ENCODE measurements around the gene SENP8.
"Not testable (repeated sequence)": the region's sequence is repeated elsewhere in the genome, so short reads cannot be mapped to it uniquely, and the experiment has no call there.

Gene SENP8

DNA sequence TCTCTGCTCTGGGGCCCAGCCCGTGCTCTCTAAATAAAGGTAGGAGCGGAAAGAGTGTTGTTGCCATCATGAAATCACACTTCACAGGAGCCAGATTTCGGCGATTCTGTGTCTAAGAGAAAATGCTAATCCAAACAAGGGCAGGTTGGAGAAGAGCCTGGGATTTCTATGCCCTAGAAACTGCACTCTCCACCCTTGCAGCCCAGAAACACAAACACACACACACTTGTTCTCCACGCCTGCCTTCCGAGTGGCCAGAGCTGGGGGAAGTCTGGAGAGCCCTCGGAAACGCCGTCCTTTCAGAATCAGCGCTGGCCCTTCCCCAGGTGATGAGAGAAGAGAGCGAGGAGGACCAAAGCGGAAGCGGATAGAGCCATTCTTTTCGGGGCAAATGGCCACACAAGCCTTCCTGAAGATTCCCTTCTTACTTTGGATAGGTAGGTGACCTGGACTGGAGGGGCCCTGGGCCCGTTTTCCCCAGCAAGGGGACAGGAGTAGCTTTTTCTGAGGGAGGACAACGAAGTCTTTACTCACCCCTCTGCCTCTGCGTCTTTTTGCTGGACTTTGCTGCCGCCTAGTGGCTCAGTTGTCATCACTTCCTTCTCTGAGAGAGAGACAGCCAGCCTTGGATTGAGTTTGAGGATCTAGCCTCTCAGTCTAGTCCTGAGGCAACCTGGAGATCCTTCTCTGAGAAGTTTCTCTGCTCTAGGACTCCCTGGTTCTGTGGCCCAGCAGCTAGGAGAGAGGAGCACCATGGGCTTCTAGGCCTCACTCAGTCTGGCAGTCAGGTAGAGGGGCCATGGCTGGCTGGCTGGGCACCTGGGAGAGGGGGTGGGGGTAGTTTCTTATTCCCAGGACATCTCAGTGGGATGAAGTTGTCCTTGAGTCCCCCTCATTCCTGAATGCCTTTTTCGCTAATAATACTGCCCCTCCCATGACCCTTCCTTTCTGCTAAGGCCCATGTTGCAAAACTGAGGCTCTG lies 37.7 kb downstream of the SENP8 start:
- peak; percentile 64 for DNase-seq

DNA sequence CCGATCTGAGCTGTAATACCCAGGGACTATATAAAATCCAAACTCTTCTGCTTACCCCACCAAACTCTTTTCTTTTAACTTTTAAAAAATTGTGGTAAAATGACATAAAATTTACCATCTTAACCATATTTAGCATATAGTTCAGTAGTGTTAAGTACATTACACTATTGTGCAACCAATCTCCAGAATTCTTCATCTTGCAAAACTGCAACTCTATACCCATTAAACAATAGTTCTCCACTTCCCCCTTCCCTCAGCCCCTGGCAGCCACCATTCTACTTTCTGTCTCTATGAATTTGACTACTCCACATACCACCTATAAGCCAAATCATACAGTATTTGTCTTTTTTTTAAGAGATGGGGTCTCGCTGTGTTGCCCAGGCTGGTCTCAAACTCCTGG lies 38.7 kb downstream of the SENP8 start:
- DNase-seq: no peak

- DNase-seq: no peak
These were observed 42.6 kb downstream of the SENP8 start for GRCh38 chr15:72160696-72161245.

GRCh38 chr15:72161361-72162132 lies 43.3 kb downstream of the SENP8 start:
- DNase-seq: no peak

- no peak for DNase-seq
These were observed 44.4 kb downstream of the SENP8 start for GRCh38 chr15:72162569-72162968.

DNA sequence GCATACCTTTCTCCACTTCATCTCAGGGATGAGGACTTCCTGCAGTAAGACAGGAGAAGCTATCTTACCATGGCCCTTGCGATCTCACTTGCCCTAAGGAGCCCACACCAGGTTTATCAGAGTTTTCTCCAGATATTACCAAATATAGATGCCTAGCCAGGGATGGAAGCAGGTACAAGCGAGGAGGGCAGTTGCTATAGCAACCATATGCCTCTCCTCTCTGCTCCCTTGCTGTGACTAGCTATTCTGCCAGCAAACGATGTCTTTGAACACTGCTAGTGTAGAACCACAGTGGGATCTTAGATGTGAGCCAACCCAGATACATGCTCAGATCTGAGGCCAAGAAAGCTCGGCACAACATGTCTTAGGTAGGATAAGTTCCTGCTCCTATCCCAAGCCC lies 45.5 kb downstream of the SENP8 start:
- no peak for DNase-seq

- DNase-seq: no peak
These were observed 48.7 kb downstream of the SENP8 start for GRCh38 chr15:72166716-72167417.

GRCh38 chr15:72167445-72167844 lies 49.2 kb downstream of the SENP8 start:
- no peak for DNase-seq

- no peak for DNase-seq
These were observed 50.1 kb downstream of the SENP8 start for GRCh38 chr15:72168131-72168807.

DNA sequence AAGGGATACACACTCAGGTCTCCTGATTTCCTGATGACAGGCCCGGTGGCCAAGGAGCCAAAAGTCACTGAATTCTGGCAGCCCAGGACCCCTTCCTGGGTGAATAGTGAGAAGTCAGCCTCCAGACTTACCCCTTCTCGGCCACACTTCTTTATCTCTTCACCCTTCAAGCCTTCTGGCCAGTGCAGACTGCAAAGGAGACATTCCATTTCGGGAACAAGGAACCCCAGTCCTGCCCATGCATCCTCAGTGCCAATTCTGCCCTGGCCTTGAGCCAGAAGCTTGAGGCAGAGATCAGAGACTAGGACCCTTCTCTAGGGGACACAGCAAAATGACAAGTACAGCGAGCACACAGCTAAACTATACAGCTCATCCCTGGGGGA lies 50.6 kb downstream of the SENP8 start:
- DNase-seq: no peak

DNA sequence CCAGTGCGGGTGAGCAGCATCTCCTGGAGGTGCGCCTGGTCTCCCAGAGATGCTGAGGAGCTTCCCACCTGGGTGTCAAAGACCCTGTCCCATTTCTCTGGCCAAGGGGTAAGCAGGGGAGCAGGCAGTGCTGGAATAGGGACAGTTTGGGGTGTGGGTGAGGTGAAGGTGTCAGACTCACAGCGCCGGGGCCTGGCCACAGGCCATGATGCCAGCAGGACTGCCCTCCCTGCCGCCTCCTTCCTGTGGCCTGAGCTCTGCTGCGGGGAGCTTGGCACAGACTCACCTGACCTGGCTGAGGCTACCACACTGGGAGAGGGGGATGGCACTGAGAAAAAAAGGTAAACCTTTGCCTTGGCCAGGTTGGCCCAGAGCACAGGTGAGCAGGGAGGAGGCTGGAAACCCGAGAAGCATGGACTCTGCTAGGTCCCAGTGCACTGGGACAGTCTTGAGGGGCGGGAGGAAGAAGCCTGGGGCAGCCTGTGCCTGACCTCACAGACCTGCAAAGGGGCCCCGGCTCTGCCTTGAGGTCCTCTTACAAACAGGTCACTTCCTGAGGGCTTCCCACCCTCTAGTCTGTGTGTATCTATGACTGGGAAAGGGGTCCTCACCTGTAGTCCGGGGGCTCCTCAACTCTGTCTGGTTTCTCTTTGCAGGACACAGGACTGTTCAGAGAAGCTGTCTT lies 51.2 kb downstream of the SENP8 start:
- no peak for DNase-seq

DNA sequence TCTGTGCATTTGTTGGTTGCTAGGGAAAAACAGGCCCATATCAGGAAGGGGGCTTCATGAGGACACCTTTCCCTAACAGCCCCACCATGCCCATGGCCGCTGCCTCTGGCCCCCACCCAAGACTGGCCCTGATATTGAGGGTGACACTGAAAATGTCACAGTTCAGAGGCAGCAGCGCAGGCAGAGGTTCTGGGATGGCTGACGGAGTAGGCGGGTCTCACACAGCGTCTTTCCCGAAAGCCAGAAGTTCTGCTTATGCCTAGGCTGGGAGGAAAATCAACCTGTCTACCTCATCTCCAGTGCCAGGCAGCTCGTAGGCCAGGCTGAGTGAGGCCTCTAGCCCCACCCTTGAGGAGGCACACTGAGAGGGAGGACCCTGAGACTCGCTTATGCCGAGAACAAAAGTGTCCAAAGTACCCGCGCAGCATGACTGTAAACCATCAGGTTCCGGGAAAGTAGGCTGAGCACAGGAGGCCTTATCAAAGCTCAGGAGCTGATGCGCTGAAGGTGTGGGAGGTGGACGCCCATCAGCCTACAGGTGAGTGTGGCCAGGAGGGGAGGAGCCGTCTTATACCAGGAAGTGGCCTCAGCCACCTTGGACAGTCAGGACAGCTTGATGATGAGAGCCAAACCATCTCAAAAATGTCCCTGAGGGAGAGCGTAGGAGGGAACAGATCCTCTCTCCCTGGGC lies 51.9 kb downstream of the SENP8 start:
- DNase-seq: no peak

DNA sequence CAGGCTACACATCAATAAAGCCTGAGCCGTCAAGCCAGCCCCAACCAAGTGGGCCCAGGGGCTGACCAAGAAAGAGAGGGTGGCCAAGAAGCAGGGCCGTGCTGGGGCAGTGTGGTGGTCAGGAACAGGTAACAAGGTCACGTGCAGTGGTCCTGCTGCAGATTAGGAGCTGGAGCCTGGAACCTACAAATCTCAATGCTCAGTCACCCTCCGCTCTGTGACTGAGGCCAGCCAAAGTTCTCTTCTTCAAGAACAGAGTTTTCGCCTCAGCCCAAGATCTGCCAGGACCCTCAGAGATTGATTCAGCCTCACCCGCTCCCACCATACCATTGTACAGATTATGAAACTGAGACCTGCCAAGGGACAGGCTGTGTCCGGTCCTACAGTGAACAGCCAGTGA lies 52.5 kb downstream of the SENP8 start:
- DNase-seq: no peak

DNA sequence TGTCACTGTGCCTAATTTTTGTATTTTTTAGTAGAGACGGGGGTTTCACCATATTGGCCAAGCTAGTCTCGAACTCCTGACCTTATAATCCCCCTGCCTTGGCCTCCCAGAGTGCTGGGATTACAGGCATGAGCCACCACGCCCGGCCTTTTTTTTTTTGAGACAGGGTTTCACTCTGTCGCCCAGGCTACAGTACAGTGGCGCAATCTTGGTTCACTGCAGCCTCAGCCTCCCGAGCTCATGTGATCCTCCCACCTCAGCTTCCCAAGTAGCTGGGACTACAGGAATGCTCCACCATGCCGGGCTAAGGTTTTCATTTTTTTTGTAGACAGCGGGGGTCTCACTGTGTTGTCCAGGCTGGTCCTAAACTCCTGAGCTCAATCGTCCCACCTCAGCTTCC lies 53.8 kb downstream of the SENP8 start:
- not testable (repeated sequence) for DNase-seq

DNA sequence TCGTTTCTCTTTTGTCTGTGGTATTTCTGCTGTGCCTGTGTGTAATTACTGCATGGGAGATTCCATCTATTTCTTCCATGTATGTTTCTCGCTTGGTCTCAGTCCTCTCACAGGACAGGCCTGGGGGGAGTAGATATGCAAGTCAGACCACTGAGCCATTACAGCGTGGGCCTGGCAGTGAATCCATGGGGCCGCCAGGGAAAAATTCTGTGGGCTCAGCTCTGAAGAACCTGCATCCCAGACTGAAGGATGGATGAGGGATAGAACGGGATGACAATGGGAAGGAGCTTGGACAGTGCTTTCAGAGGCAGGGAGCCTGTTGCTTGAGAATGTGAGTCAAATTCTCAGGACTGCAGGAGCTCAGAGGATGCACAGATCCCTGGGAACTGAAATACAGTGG lies 54.6 kb downstream of the SENP8 start:
- DNase-seq: no peak

DNA sequence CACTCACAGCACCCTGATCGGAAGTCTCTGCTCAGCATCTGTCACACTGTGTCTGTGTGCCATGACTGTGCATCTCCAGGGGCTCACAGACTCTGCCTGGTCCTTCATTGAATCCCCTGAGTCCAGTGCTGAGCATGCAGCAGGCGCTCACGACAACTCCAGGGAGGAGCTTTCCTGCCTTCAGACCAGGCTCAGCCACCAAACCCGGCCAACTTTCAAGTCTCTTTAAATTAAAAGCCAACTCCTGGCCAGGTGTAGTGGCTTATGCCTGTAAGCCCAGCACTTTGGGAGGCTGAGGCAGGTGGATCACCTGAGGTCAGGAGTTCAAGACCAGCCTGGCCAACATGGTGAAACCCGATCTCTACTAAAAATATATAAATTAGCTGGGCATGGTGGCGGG lies 55.2 kb downstream of the SENP8 start:
- no peak for DNase-seq

DNA sequence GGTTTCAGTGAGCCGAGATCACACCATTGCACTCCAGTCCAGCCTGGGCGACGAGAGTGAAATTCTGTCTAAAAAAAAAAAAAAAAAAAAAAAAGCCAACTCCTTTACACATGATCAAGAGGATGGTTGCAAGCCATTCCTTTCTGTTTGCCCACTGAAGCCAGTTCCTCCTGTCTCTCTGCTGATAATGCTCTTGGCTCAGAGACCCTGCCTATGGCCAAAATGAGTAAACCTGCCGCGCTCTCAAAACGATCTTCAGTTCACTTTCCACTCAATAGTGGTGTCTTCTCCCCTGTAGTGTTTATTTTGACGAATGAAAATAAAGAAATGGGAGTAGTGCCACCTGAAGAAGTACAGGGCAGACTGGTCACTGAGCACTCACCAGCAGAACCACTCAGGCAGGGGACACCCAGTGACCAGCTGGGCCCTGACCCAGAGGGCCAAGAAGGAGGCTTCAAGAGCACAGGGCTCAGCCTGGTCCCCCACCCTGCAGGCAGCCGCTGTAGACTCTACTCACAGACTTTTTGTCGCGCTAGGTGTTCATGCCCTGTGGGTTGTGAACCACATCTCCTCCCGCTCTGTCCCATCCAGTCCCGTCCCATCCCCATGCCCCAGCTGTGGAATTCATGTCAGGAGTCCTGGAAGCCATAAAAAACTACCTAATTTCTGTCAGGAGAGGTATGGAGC lies 55.8 kb downstream of the SENP8 start:
- no peak for DNase-seq

DNA sequence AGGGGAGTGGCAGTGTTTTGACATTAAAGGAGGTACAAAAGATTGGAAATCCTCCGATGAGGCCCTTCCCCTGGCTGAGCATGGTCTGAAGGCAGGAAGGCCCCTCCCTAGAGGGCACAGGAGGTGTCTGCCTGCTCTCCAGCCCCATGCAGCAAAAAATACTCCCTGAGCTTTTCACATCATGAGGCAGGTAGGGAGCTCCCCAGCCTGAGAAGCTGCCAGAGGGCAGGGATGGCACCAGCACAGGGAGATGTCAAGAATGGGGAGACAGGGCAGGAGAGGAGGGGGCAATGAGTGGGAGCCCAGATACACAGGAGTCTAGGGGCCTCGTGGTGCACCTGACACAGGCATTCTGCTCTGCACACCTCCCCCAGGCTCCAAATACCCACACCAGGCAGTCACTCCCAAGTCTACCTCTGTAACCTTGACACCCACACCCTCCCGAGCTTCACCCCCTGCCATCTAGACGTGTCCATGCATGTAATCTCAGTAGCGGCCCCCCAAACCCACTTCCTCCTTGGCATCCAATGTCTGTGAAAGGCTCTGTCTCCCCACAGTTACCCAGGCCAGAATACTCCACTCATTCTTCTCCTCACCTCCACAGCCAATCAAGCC lies 56.5 kb downstream of the SENP8 start:
- DNase-seq: no peak

- DNase-seq: no peak
These were observed 57.2 kb downstream of the SENP8 start for GRCh38 chr15:72175186-72176044.
